Stimulated activated CD4-positive, alpha-beta T cell treated with anti-CD3 and anti-CD28 coated beads, Interleukin-12 subunit alpha, Interleukin-12 subunit beta, amount 100 ng/mL, for 4 hours (primary cell): ENCODE measurements around the gene SLC25A18.
"Not testable (repeated sequence)": the region's sequence is repeated elsewhere in the genome, so short reads cannot be mapped to it uniquely, and the experiment has no call there.

Experiments
- DNase-seq: peaks from one replicate; pipeline ENCODE4 v3.0.0-alpha.2; 2020

The SLC25A18 gene

GRCh38 chr22:17562906-17563870 is at the start of gene SLC25A18:
Gene SLC25A18 (plus strand): TSS chr22:17563498. CDS start chr22:17579945, 16,447 bp downstream.
- no peak for DNase-seq

- no peak for DNase-seq
Measured at GRCh38 chr22:17513612-17514011, 49.7 kb upstream of the SLC25A18 start.

- DNase-seq = no peak
Measured at GRCh38 chr22:17514084-17514483, 49.2 kb upstream of the SLC25A18 start.

- no peak for DNase-seq
Measured at GRCh38 chr22:17518406-17518805, 44.9 kb upstream of the SLC25A18 start.

GRCh38 chr22:17521971-17522370 is 41.3 kb upstream of the SLC25A18 start:
- not testable (repeated sequence) for DNase-seq

GRCh38 chr22:17523925-17524324 is 39.4 kb upstream of the SLC25A18 start:
- no peak for DNase-seq

- DNase-seq = no peak
Measured at GRCh38 chr22:17536269-17536668, 27.0 kb upstream of the SLC25A18 start.

- DNase-seq = no peak
Measured at GRCh38 chr22:17537155-17537554, 26.1 kb upstream of the SLC25A18 start.

- no peak for DNase-seq
Measured at GRCh38 chr22:17540481-17540880, 22.8 kb upstream of the SLC25A18 start.

- DNase-seq = no peak
Measured at GRCh38 chr22:17541476-17541875, 21.8 kb upstream of the SLC25A18 start.

- DNase-seq = no peak
Measured at GRCh38 chr22:17542452-17542851, 20.8 kb upstream of the SLC25A18 start.

- DNase-seq = no peak
Measured at GRCh38 chr22:17548010-17548755, 15.1 kb upstream of the SLC25A18 start.

GRCh38 chr22:17548756-17549035 is 14.6 kb upstream of the SLC25A18 start:
- DNase-seq = no peak

GRCh38 chr22:17549183-17549582 is 14.1 kb upstream of the SLC25A18 start:
- DNase-seq = no peak

- DNase-seq = no peak
Measured at GRCh38 chr22:17549655-17550054, 13.6 kb upstream of the SLC25A18 start.

GRCh38 chr22:17552737-17553136 is 10.6 kb upstream of the SLC25A18 start:
- no peak for DNase-seq

- no peak for DNase-seq
Measured at GRCh38 chr22:17554814-17555213, 8.5 kb upstream of the SLC25A18 start.

GRCh38 chr22:17559188-17559587 is 4.1 kb upstream of the SLC25A18 start:
- DNase-seq = no peak

- DNase-seq = no peak
Measured at GRCh38 chr22:17563936-17564391, 666 bp downstream of the SLC25A18 start.

GRCh38 chr22:17566016-17566687 is 2.9 kb downstream of the SLC25A18 start:
- DNase-seq = not testable (repeated sequence)

- no peak for DNase-seq
Measured at GRCh38 chr22:17566776-17567175, 3.5 kb downstream of the SLC25A18 start.

- DNase-seq = no peak
Measured at GRCh38 chr22:17569971-17570511, 6.7 kb downstream of the SLC25A18 start.
